ENCODE data around the gene SORCS2. TPM values are rescaled to one million over a fixed set of nuclear protein-coding genes. Genes with fewer than 3 reads are reported as not detected.

Gene SORCS2
- polyA plus RNA-seq, 1 of the 3 experiments (the other 2 are of a cell fraction): 1.6 TPM

DNA sequence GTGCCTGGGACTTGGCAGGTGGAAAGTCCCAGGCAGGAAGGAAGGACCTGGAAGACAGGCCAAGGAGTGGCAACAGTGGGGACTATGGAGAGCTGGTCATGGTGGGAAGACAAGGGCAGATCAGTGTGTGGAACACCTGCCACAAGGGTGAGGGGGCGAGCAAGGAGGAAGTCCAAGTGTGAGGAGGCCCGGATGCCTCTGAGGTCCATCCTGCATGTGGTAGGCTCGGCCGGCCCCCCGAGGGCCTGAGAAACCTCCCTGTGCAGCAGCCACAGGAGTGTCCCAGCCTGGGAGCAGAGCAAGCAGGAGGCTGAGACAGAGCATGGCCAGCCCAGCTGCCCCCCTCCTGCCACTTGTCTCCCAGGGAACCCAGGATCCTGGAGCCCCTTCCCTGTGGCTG is 282.9 kb downstream of the SORCS2 start (continued):
- TF ChIP-seq FOXJ3 (CRISPR knock-in tag; IDR thresholded peaks at IDR 0.05) (no peak), TEAD4 (IDR thresholded peaks at IDR 0.05; ENCODE audit: borderline replicate concordance, insufficient read depth) (no peak), YY1 (IDR thresholded peaks at IDR 0.05; ENCODE audit: low read depth) (no peak)

GRCh38 chr4:7476820-7477219 is 284.5 kb downstream of the SORCS2 start:
- no peak overlapping the region for H2AFZ ChIP-seq (ENCODE audit: low read depth)

More at GRCh38 chr4:7476820-7477219, 284.5 kb downstream of the SORCS2 start:
- Histone ChIP-seq H4K20me1 (ENCODE audit: insufficient read depth) (no peaks in the 10 kb centered on the region), H3K9me3 (no peaks in the 10 kb centered on the region), H3K4me3 (ENCODE audit: low read depth in 2 of 2, low read length in 1 of 2) (no peak overlapping the region), H3K9me2 (no peaks in the 10 kb centered on the region), H3K4me2 (no peak overlapping the region), H3F3A (replicated peaks; ENCODE audit: insufficient read depth) (no peaks in the 10 kb centered on the region), H3K4me1 (ENCODE audit: control insufficient read depth in 1 of 2, insufficient read depth in 2 of 2, low read depth in 1 of 2, low read length in 1 of 2) (no peaks in the 10 kb centered on the region), H3K27ac (ENCODE audit: low read depth in 2 of 2, low read length in 1 of 2) (no peak overlapping the region), H3K36me3 (replicated peaks in 1 of 2; ENCODE audit: control insufficient read depth in 1 of 2, insufficient read depth in 2 of 2, low read length in 1 of 2) (no peaks in the 10 kb centered on the region), H3K27me3 (ENCODE audit: insufficient read depth) (no peaks in the 10 kb centered on the region; the same call in 1 of the 2 replicates), H3K79me2 (ENCODE audit: insufficient read depth) (no peaks in the 10 kb centered on the region), H3K9ac (no peak overlapping the region)
- CTCF ChIA-PET: interaction anchor here (1.1 kb wide), 1 partner anchor 325 kb away, joined by 3 read pairs; no protein-coding TSS in a partner anchor
- POLR2A ChIA-PET: no interaction called here
- no peak for TF ChIP-seq RCOR1 (IDR thresholded peaks at IDR 0.05; ENCODE audit: low read length)
- no peak for TF ChIP-seq NRF1 (IDR thresholded peaks at IDR 0.05; ENCODE audit: low read depth, low read length)
- TF ChIP-seq FOXJ3 (CRISPR knock-in tag; IDR thresholded peaks at IDR 0.05): no peak
- no peak for TF ChIP-seq TCF12 (IDR thresholded peaks at IDR 0.05)
- no peak for TF ChIP-seq CHD2 (IDR thresholded peaks at IDR 0.05; ENCODE audit: low read length, partially characterized antibody)
- TF ChIP-seq ELF1 (IDR thresholded peaks at IDR 0.05): no peak
- TF ChIP-seq EZH2phosphoT487 (IDR thresholded peaks at IDR 0.05; ENCODE audit: borderline replicate concordance, low read depth): no peak
- TF ChIP-seq GABPA (IDR thresholded peaks at IDR 0.05; ENCODE audit: low read depth): no peak
- TF ChIP-seq YY1 (IDR thresholded peaks at IDR 0.05; ENCODE audit: low read depth): no peak
- TF ChIP-seq RXRA (IDR thresholded peaks at IDR 0.05; ENCODE audit: borderline replicate concordance, low read depth): no peak
- TF ChIP-seq POLR2AphosphoS5 (IDR thresholded peaks at IDR 0.05; ENCODE audit: low read depth, low read length): no peak
- TF ChIP-seq REST (IDR thresholded peaks at IDR 0.05; ENCODE audit: low read depth, low read length): no peak
- no peak for TF ChIP-seq ZBTB33 (IDR thresholded peaks at IDR 0.05; ENCODE audit: borderline replicate concordance, low read depth)
- TF ChIP-seq, protein P1, sequence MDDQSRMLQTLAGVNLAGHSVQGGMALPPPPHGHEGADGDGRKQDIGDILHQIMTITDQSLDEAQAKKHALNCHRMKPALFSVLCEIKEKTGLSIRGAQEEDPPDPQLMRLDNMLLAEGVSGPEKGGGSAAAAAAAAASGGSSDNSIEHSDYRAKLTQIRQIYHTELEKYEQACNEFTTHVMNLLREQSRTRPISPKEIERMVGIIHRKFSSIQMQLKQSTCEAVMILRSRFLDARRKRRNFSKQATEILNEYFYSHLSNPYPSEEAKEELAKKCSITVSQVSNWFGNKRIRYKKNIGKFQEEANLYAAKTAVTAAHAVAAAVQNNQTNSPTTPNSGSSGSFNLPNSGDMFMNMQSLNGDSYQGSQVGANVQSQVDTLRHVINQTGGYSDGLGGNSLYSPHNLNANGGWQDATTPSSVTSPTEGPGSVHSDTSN (IDR thresholded peaks at IDR 0.05): no peak
- TF ChIP-seq MEF2A (IDR thresholded peaks at IDR 0.05; ENCODE audit: borderline replicate concordance, low read depth): no peak
- TF ChIP-seq, protein P2, sequence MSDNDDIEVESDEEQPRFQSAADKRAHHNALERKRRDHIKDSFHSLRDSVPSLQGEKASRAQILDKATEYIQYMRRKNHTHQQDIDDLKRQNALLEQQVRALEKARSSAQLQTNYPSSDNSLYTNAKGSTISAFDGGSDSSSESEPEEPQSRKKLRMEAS (IDR thresholded peaks at IDR 0.05; ENCODE audit: low read depth): no peak
- TF ChIP-seq, protein P3, sequence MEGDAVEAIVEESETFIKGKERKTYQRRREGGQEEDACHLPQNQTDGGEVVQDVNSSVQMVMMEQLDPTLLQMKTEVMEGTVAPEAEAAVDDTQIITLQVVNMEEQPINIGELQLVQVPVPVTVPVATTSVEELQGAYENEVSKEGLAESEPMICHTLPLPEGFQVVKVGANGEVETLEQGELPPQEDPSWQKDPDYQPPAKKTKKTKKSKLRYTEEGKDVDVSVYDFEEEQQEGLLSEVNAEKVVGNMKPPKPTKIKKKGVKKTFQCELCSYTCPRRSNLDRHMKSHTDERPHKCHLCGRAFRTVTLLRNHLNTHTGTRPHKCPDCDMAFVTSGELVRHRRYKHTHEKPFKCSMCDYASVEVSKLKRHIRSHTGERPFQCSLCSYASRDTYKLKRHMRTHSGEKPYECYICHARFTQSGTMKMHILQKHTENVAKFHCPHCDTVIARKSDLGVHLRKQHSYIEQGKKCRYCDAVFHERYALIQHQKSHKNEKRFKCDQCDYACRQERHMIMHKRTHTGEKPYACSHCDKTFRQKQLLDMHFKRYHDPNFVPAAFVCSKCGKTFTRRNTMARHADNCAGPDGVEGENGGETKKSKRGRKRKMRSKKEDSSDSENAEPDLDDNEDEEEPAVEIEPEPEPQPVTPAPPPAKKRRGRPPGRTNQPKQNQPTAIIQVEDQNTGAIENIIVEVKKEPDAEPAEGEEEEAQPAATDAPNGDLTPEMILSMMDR (IDR thresholded peaks at IDR 0.05): no peak
- DNase-seq: no peak
- 40% methylated on average over 4 of the region's 6 CpGs for WGBS (ENCODE audit: low lambda C conversion rate)

Data from SK-N-SH (cell line).